Loucy (cell line): ENCODE data around the gene ZBTB21.

Experiments used
- H2AFZ ChIP-seq: fragments of 200-600 bp; sonication (generic); 2 replicates; pipeline ENCODE4 v1.6.0; 2016; ENCODE audit warnings: antibody characterized with exemption, mild to moderate bottlenecking, low read length, moderate library complexity
- H3F3A ChIP-seq: fragments of 200-600 bp; 2 replicates; pipeline ENCODE4 v1.6.0; 2016; ENCODE audit warnings: antibody characterized with exemption, low read depth, mild to moderate bottlenecking
- H3K27me3 ChIP-seq: fragments of 200-600 bp; sonication (generic); 2 replicates; pipeline ENCODE4 v1.6.1; 2014; ENCODE audit warnings: low read length, mild to moderate bottlenecking; ENCODE audit not compliant: insufficient read depth, poor library complexity, severe bottlenecking
- H3K36me3 ChIP-seq: fragments of 200-600 bp; sonication (generic); 2 replicates; pipeline ENCODE4 v1.6.1; 2016; ENCODE audit warnings: low read length; ENCODE audit not compliant: insufficient read depth
- H3K4me1 ChIP-seq: fragments of 200-600 bp; sonication (generic); 2 replicates; pipeline ENCODE4 v1.5.1; 2014; ENCODE audit warnings: low read length, mild to moderate bottlenecking; ENCODE audit not compliant: insufficient read depth, poor library complexity, severe bottlenecking
- H3K4me2 ChIP-seq: fragments of 200-600 bp; sonication (generic); 2 replicates; pipeline ENCODE4 v1.6.0; 2014; ENCODE audit warnings: antibody characterized with exemption, low read length, low read depth, mild to moderate bottlenecking; ENCODE audit not compliant: poor library complexity, severe bottlenecking
- H3K4me3 ChIP-seq: fragments of 200-600 bp; sonication (generic); 2 replicates; pipeline ENCODE4 v1.5.1; 2014; ENCODE audit warnings: low read length, mild to moderate bottlenecking, mixed read lengths; ENCODE audit not compliant: poor library complexity, severe bottlenecking
- H3K79me2 ChIP-seq: fragments of 200-600 bp; sonication (generic); 2 replicates; pipeline ENCODE4 v1.6.1; 2014; ENCODE audit warnings: low read length; ENCODE audit not compliant: insufficient read depth
- H3K9ac ChIP-seq: fragments of 200-600 bp; sonication (generic); 2 replicates; pipeline ENCODE4 v1.6.0; 2014; ENCODE audit warnings: mild to moderate bottlenecking, low read depth, low read length, moderate library complexity; ENCODE audit not compliant: poor library complexity, severe bottlenecking
- H3K9me2 ChIP-seq: fragments of 200-600 bp; sonication (generic); replicated peaks from 2 replicates; pipeline ENCODE4 v1.6.1; 2016; ENCODE audit warnings: low read depth, low read length, mixed read lengths
- H3K9me3 ChIP-seq: fragments of 200-600 bp; sonication (generic); 2 replicates; pipeline ENCODE4 v1.6.1; 2014; ENCODE audit warnings: mild to moderate bottlenecking, antibody characterized with exemption, low read length, low read depth; ENCODE audit not compliant: insufficient read depth
- H4K20me1 ChIP-seq: fragments of 200-600 bp; sonication (generic); 2 replicates; pipeline ENCODE4 v1.6.0; 2014; ENCODE audit warnings: antibody characterized with exemption, low read length, mild to moderate bottlenecking; ENCODE audit not compliant: insufficient read depth, poor library complexity, severe bottlenecking
- EZH2phosphoT487 ChIP-seq: fragments of 200-600 bp; IDR thresholded peaks from 2 replicates; pipeline ENCODE4 v1.6.1; 2018; ENCODE audit warnings: antibody characterized with exemption, mild to moderate bottlenecking, moderate library complexity, borderline replicate concordance
- TF ChIP-seq, protein P1 (sequence below): fragments of 200-600 bp; sonication (generic); conservative IDR thresholded peaks from 2 replicates; pipeline ENCODE4 v1.5.1; 2014; ENCODE audit warnings: mild to moderate bottlenecking, antibody characterized with exemption, low read length

Gene ZBTB21

DNA sequence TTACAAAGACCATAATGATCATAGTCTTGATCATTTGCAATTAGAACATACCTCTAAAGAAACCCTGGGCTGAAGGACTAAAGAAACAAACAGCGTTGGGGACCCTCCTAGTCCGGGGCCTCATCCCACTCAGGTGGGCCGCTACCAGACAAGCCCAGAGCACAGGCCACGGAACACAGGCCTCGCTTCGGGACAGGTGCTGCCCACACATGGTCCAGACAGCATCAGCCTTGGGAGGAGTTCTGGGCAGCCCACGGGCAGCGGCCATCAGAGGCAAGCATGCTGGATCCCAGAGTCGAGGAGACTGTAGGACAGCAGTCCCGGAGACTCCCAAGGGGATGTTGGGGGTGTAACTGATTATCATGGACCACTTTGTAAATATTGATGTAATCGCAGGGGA is 61.3 kb downstream of the ZBTB21 start:
- Histone ChIP-seq H3K9ac (no peak overlapping the region), H3K4me1 (no peaks in the 10 kb centered on the region), H3F3A (no peaks in the 10 kb centered on the region), H2AFZ (no peak overlapping the region), H3K9me2 (no peaks in the 10 kb centered on the region), H3K36me3 (no peaks in the 10 kb centered on the region), H4K20me1 (no peaks in the 10 kb centered on the region), H3K9me3 (no peaks in the 10 kb centered on the region), H3K4me2 (no peak overlapping the region), H3K4me3 (no peak overlapping the region), H3K79me2 (no peaks in the 10 kb centered on the region), H3K27me3 (no peaks in the 10 kb centered on the region)
- no peak for TF ChIP-seq EZH2phosphoT487
- TF ChIP-seq, protein P1, sequence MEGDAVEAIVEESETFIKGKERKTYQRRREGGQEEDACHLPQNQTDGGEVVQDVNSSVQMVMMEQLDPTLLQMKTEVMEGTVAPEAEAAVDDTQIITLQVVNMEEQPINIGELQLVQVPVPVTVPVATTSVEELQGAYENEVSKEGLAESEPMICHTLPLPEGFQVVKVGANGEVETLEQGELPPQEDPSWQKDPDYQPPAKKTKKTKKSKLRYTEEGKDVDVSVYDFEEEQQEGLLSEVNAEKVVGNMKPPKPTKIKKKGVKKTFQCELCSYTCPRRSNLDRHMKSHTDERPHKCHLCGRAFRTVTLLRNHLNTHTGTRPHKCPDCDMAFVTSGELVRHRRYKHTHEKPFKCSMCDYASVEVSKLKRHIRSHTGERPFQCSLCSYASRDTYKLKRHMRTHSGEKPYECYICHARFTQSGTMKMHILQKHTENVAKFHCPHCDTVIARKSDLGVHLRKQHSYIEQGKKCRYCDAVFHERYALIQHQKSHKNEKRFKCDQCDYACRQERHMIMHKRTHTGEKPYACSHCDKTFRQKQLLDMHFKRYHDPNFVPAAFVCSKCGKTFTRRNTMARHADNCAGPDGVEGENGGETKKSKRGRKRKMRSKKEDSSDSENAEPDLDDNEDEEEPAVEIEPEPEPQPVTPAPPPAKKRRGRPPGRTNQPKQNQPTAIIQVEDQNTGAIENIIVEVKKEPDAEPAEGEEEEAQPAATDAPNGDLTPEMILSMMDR = no peak

- Histone ChIP-seq H3K9ac (no peak overlapping the region), H3K79me2 (no peaks in the 10 kb centered on the region), H2AFZ (no peak overlapping the region), H3K36me3 (no peaks in the 10 kb centered on the region), H3K9me3 (no peaks in the 10 kb centered on the region), H4K20me1 (no peaks in the 10 kb centered on the region), H3K4me3 (no peak overlapping the region), H3K27me3 (no peaks in the 10 kb centered on the region), H3K4me2 (no peak overlapping the region), H3K9me2 (no peaks in the 10 kb centered on the region), H3K4me1 (no peaks in the 10 kb centered on the region), H3F3A (no peaks in the 10 kb centered on the region)
- TF ChIP-seq, protein P1 = no peak
- TF ChIP-seq EZH2phosphoT487 = no peak
Measured at GRCh38 chr21:41948078-41948895, 61.9 kb downstream of the ZBTB21 start.

- Histone ChIP-seq H3K9me2 (no peaks in the 10 kb centered on the region), H3K4me3 (no peak overlapping the region), H3K36me3 (no peaks in the 10 kb centered on the region), H3K9ac (no peak overlapping the region), H3K27me3 (no peaks in the 10 kb centered on the region), H3K4me1 (no peaks in the 10 kb centered on the region), H3F3A (no peaks in the 10 kb centered on the region), H4K20me1 (no peaks in the 10 kb centered on the region), H3K79me2 (no peaks in the 10 kb centered on the region), H3K4me2 (no peak overlapping the region), H2AFZ (no peak overlapping the region), H3K9me3 (no peaks in the 10 kb centered on the region)
- TF ChIP-seq, protein P1 = no peak
- TF ChIP-seq EZH2phosphoT487 = no peak
Measured at GRCh38 chr21:41945982-41946381, 64.2 kb downstream of the ZBTB21 start.
